K562 (cell line): ENCODE data around the gene DYNC1I1.

Source experiments
- EP300 ChIP-seq: IDR thresholded peaks from 2 replicates; pipeline ENCODE4 v1.6.1; 2012; ENCODE audit warnings: low read length, improper control_type of control experiment
- MAFK ChIP-seq: IDR thresholded peaks from 2 replicates; pipeline ENCODE4 v1.6.1; 2011; ENCODE audit warnings: low read length, improper control_type of control experiment
- ZNF239 ChIP-seq: fragments of 250-450 bp; sonication (Bioruptor Pico); IDR thresholded peaks from 2 replicates; pipeline ENCODE4 v1.4.0; 2020; ENCODE audit warnings: mild to moderate bottlenecking
- ZNF274 ChIP-seq: IDR thresholded peaks from 2 replicates; pipeline ENCODE4 v1.6.1; 2011; ENCODE audit warnings: low read depth, mild to moderate bottlenecking, low read length, moderate library complexity, borderline replicate concordance
- ZNF507 ChIP-seq: conservative IDR thresholded peaks from 2 replicates; pipeline ENCODE4 v1.6.1; 2017; ENCODE audit warnings: missing genetic modification characterization, missing compliant biosample characterization

DNA sequence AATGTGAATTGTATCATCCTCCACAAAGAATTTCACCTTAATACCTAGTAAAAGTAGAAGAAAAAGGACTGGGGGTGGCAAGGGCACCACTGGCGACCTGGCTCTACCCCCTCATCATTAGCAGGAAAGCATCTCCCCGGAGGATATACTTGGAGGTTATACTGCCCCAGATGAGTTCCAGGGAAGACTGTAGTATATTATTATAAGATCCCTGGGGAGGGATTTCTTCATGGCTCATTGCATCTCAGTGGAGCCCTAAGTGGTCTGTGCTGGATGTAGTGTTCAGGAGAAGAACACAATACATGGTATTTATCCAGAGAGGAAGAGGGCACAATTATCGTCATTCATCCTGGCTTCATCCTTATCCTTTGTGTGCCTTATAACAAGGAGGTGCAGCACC is 14.2 kb upstream of the DYNC1I1 start:
- TF ChIP-seq MAFK (no peak), ZNF507 (tag) (no peak), EP300 (no peak), ZNF274 (no peak), ZNF239 (no peak)
